ENCODE data around the gene RALA. TPM values are rescaled to one million over a fixed set of nuclear protein-coding genes. Genes with fewer than 3 reads are reported as not detected.

Gene RALA
- total and polyA plus RNA-seq, 7 experiments from 2014 or later: 24.8 to 48.2 (median 40.2) TPM

GRCh38 chr7:39645482-39646407 is 22.4 kb downstream of the RALA start:
- Histone ChIP-seq H3K27ac (ENCODE audit: low read depth, low read length) (no peak overlapping the region), H3K4me1 (ENCODE audit: control insufficient read depth in 2 of 2, insufficient read depth in 2 of 2, low read length in 2 of 2) (no peaks in the 10 kb centered on the region), H3K9me3 (ENCODE audit: control insufficient read depth in 2 of 3, low read length in 3 of 3) (no peaks in the 10 kb centered on the region), H3K4me3 (ENCODE audit: low read length) (no peak overlapping the region), H3K27me3 (ENCODE audit: control insufficient read depth in 2 of 2, insufficient read depth in 2 of 2, low read length in 2 of 2) (no peaks in the 10 kb centered on the region), H3K36me3 (ENCODE audit: control insufficient read depth in 2 of 3, insufficient read depth in 3 of 3, low read length in 3 of 3) (no peaks in the 10 kb centered on the region)
- Mint-ChIP-seq H3K4me1 (peaks cover 9 to 92% (median 86%) of the 10 kb centered on the region in 7 donors), H3K9me3 (peaks cover 0 to 4% (median 0%) of the 10 kb centered on the region in 11 donors), H3K4me3 (no peak overlapping the region), H3K36me3 (peaks cover 13 to 40% (median 20%) of the 10 kb centered on the region in 5 donors), H3K27ac (peak overlapping the region in 3 of 9 donors; percentile 22 to 71 (median 59)), H3K27me3 (no peaks in the 10 kb centered on the region)
- ATAC-seq: no peak
- POLR2A ChIA-PET: no interaction called here
- CTCF ChIA-PET: no interaction called here
- DNase-seq: no peak
- intact Hi-C loops (cut with micrococcal nuclease): no loop called here

- ATAC-seq: no peak
- H3K4me1 Mint-ChIP-seq: peaks cover 3 to 77% (median 68%) of the 10 kb centered on the region in 7 donors
- no peak overlapping the region for H3K27ac Mint-ChIP-seq
Observed at GRCh38 chr7:39647816-39648215, 24.4 kb downstream of the RALA start.

GRCh38 chr7:39650676-39651075 is 27.3 kb downstream of the RALA start:
- intact Hi-C loops (cut with micrococcal nuclease): loop anchor here in 1 of 2 donors (5.0 kb wide), 1 partner anchor 42 kb away; no protein-coding TSS in a partner anchor
- Mint-ChIP-seq H3K4me3 (no peak overlapping the region), H3K9me3 (peaks cover 0 to 14% (median 3%) of the 10 kb centered on the region in 11 donors), H3K27me3 (no peaks in the 10 kb centered on the region), H3K4me1 (peaks cover 3 to 61% (median 49%) of the 10 kb centered on the region in 7 donors), H3K27ac (no peak overlapping the region), H3K36me3 (peaks cover 12 to 45% (median 33%) of the 10 kb centered on the region in 5 donors)
- no peak overlapping the region for H3K4me3 ChIP-seq (ENCODE audit: low read length)
- ChIA-PET CTCF (no interaction called here), POLR2A (no interaction called here)
- no peak overlapping the region for H3K27ac ChIP-seq (ENCODE audit: low read depth, low read length)
- H3K27me3 ChIP-seq (ENCODE audit: control insufficient read depth in 2 of 2, insufficient read depth in 2 of 2, low read length in 2 of 2): no peaks in the 10 kb centered on the region
- no peaks in the 10 kb centered on the region for H3K36me3 ChIP-seq (ENCODE audit: control insufficient read depth in 2 of 3, insufficient read depth in 3 of 3, low read length in 3 of 3)
- H3K4me1 ChIP-seq (ENCODE audit: control insufficient read depth in 2 of 2, insufficient read depth in 2 of 2, low read length in 2 of 2): no peaks in the 10 kb centered on the region
- H3K9me3 ChIP-seq (ENCODE audit: control insufficient read depth in 2 of 3, low read length in 3 of 3): no peaks in the 10 kb centered on the region
- no peak for DNase-seq
- ATAC-seq: no peak

More at GRCh38 chr7:39647816-39648215, 24.4 kb downstream of the RALA start:
- H3K36me3 Mint-ChIP-seq: peaks cover 11 to 38% (median 19%) of the 10 kb centered on the region in 5 donors
- Histone ChIP-seq H3K27ac (ENCODE audit: low read depth, low read length) (no peak overlapping the region), H3K36me3 (ENCODE audit: control insufficient read depth in 2 of 3, insufficient read depth in 3 of 3, low read length in 3 of 3) (no peaks in the 10 kb centered on the region), H3K4me1 (ENCODE audit: control insufficient read depth in 2 of 2, insufficient read depth in 2 of 2, low read length in 2 of 2) (no peaks in the 10 kb centered on the region), H3K27me3 (ENCODE audit: control insufficient read depth in 2 of 2, insufficient read depth in 2 of 2, low read length in 2 of 2) (no peaks in the 10 kb centered on the region), H3K4me3 (ENCODE audit: low read length) (no peak overlapping the region), H3K9me3 (ENCODE audit: control insufficient read depth in 2 of 3, low read length in 3 of 3) (no peaks in the 10 kb centered on the region)
- H3K4me3 Mint-ChIP-seq: peak overlapping the region in 1 of 10 donors; percentile 51
- no peaks in the 10 kb centered on the region for H3K27me3 Mint-ChIP-seq
- POLR2A ChIA-PET: interaction anchor here (1.4 kb wide), 1 partner anchor 81 kb away, joined by 3 read pairs; no protein-coding TSS in a partner anchor
- peaks cover 0 to 4% (median 0%) of the 10 kb centered on the region in 11 donors for H3K9me3 Mint-ChIP-seq
- CTCF ChIA-PET: no interaction called here
- DNase-seq: no peak
- intact Hi-C loops (cut with micrococcal nuclease): no loop called here

GRCh38 chr7:39651265-39651664 is 27.9 kb downstream of the RALA start:
- ChIA-PET CTCF (no interaction called here), POLR2A (no interaction called here)
- peaks cover 12 to 45% (median 38%) of the 10 kb centered on the region in 5 donors for H3K36me3 Mint-ChIP-seq
- H3K27me3 Mint-ChIP-seq: no peaks in the 10 kb centered on the region
- H3K27ac Mint-ChIP-seq: no peak overlapping the region
- H3K4me1 ChIP-seq (ENCODE audit: control insufficient read depth in 2 of 2, insufficient read depth in 2 of 2, low read length in 2 of 2): no peaks in the 10 kb centered on the region
- peaks cover 0 to 14% (median 3%) of the 10 kb centered on the region in 11 donors for H3K9me3 Mint-ChIP-seq
- no peak overlapping the region for H3K4me3 ChIP-seq (ENCODE audit: low read length)
- no peak for DNase-seq
- no peak overlapping the region for H3K27ac ChIP-seq (ENCODE audit: low read depth, low read length)
- no peaks in the 10 kb centered on the region for H3K9me3 ChIP-seq (ENCODE audit: control insufficient read depth in 2 of 3, low read length in 3 of 3)
- H3K27me3 ChIP-seq (ENCODE audit: control insufficient read depth in 2 of 2, insufficient read depth in 2 of 2, low read length in 2 of 2): no peaks in the 10 kb centered on the region
- H3K4me3 Mint-ChIP-seq: no peak overlapping the region
- no peaks in the 10 kb centered on the region for H3K36me3 ChIP-seq (ENCODE audit: control insufficient read depth in 2 of 3, insufficient read depth in 3 of 3, low read length in 3 of 3)
- ATAC-seq: no peak
- peaks cover 3 to 61% (median 52%) of the 10 kb centered on the region in 7 donors for H3K4me1 Mint-ChIP-seq
- intact Hi-C loops (cut with micrococcal nuclease): loop anchor here in 1 of 2 donors (5.0 kb wide), 1 partner anchor 41 kb away; no protein-coding TSS in a partner anchor

GRCh38 chr7:39656415-39656814 is 33.0 kb downstream of the RALA start:
- CTCF ChIA-PET: no interaction called here
- Histone ChIP-seq H3K4me1 (ENCODE audit: control insufficient read depth in 2 of 2, insufficient read depth in 2 of 2, low read length in 2 of 2) (no peaks in the 10 kb centered on the region), H3K4me3 (ENCODE audit: low read length) (no peak overlapping the region), H3K27me3 (ENCODE audit: control insufficient read depth in 2 of 2, insufficient read depth in 2 of 2, low read length in 2 of 2) (no peaks in the 10 kb centered on the region), H3K9me3 (ENCODE audit: control insufficient read depth in 2 of 3, low read length in 3 of 3) (no peaks in the 10 kb centered on the region), H3K36me3 (ENCODE audit: control insufficient read depth in 2 of 3, insufficient read depth in 3 of 3, low read length in 3 of 3) (no peaks in the 10 kb centered on the region), H3K27ac (ENCODE audit: low read depth, low read length) (no peak overlapping the region)
- H3K4me1 Mint-ChIP-seq: peaks cover 0 to 43% (median 35%) of the 10 kb centered on the region in 7 donors
- H3K36me3 Mint-ChIP-seq: peaks cover 8 to 44% (median 40%) of the 10 kb centered on the region in 5 donors
- no peaks in the 10 kb centered on the region for H3K27me3 Mint-ChIP-seq
- ATAC-seq: no peak
- peak overlapping the region in 1 of 9 donors; percentile 23 for H3K27ac Mint-ChIP-seq
- H3K9me3 Mint-ChIP-seq: peaks cover 0 to 27% (median 6%) of the 10 kb centered on the region in 11 donors
- no peak overlapping the region for H3K4me3 Mint-ChIP-seq
- DNase-seq: no peak
- POLR2A ChIA-PET: no interaction called here
- intact Hi-C loops (cut with micrococcal nuclease): no loop called here

GRCh38 chr7:39659356-39660013 is 36.1 kb downstream of the RALA start:
- H3K4me1 Mint-ChIP-seq: peaks cover 8 to 58% (median 47%) of the 10 kb centered on the region in 7 donors
- H3K27ac ChIP-seq (ENCODE audit: low read depth, low read length): no peak overlapping the region
- peaks cover 0 to 4% (median 0%) of the 10 kb centered on the region in 3 experiments for H3K9me3 ChIP-seq (ENCODE audit: control insufficient read depth in 2 of 3, low read length in 3 of 3)
- H3K4me3 ChIP-seq (ENCODE audit: low read length): no peak overlapping the region
- H3K36me3 ChIP-seq (ENCODE audit: control insufficient read depth in 2 of 3, insufficient read depth in 3 of 3, low read length in 3 of 3): no peaks in the 10 kb centered on the region
- no peak overlapping the region for H3K4me3 Mint-ChIP-seq
- no peak for DNase-seq
- no peaks in the 10 kb centered on the region for H3K4me1 ChIP-seq (ENCODE audit: control insufficient read depth in 2 of 2, insufficient read depth in 2 of 2, low read length in 2 of 2)
- CTCF ChIA-PET: no interaction called here
- POLR2A ChIA-PET: no interaction called here
- H3K9me3 Mint-ChIP-seq: peaks cover 4 to 41% (median 11%) of the 10 kb centered on the region in 11 donors
- H3K27me3 ChIP-seq (ENCODE audit: control insufficient read depth in 2 of 2, insufficient read depth in 2 of 2, low read length in 2 of 2): no peaks in the 10 kb centered on the region
- intact Hi-C loops (cut with micrococcal nuclease): no loop called here
- H3K27me3 Mint-ChIP-seq: no peaks in the 10 kb centered on the region
- H3K36me3 Mint-ChIP-seq: peaks cover 14 to 68% (median 58%) of the 10 kb centered on the region in 5 donors
- ATAC-seq: no peak
- no peak overlapping the region for H3K27ac Mint-ChIP-seq

All from naive thymus-derived CD4-positive, alpha-beta T cell (primary cell).